Breast epithelium (tissue), 3 donors: ENCODE measurements around the gene MFAP2.

ENCODE experiments used
- CTCF ChIP-seq, 3 donors: fragments of 450-650 bp; IDR thresholded peaks; one replicate each; pipeline ENCODE4 v1.5.1; 2016 to 2017; ENCODE audit warnings: antibody characterized with exemption in 3 of 3, mild to moderate bottlenecking in 3 of 3, moderate library complexity in 3 of 3
- POLR2A ChIP-seq: fragments of 450-650 bp; IDR thresholded peaks from one replicate; pipeline ENCODE4 v1.6.1; 2016; ENCODE audit warnings: antibody characterized with exemption, mild to moderate bottlenecking, moderate library complexity
- POLR2AphosphoS5 ChIP-seq, 3 donors: sonication (generic); formaldehyde crosslinking; IDR thresholded peaks; one replicate each; pipeline ENCODE4 v1.6.1; 2017; ENCODE audit warnings: antibody characterized with exemption in 3 of 3

- TF ChIP-seq CTCF (IDR thresholded peaks at IDR 0.05) = no peak
- no peak for TF ChIP-seq POLR2AphosphoS5 (IDR thresholded peaks at IDR 0.05)
- no peak for TF ChIP-seq POLR2A
Observed at GRCh38 chr1:16977377-16977776, 3.0 kb downstream of the MFAP2 start.
